PC-3 (cell line): ENCODE measurements around the gene ACAP3. TPM values are rescaled to one million over a fixed set of nuclear protein-coding genes. Genes with fewer than 3 reads are reported as not detected.

Experiments
- ATAC-seq: fragments of 200-7000 bp; cut with Tn5 transposase; 2 replicates; pipeline ENCODE4 v1.9.1; 2020; ENCODE audit warnings: mild to moderate bottlenecking, moderate library complexity
- BruUV-seq: library from RNA; stranded (reverse); fragments of 400-500 nt; replicated peaks from 2 replicates; lab custom pipeline; 2021; lab: Mats Ljungman, UMichigan
- CTCF ChIA-PET: fragments of 300-600 bp; sonication (Branson Sonifier 250); formaldehyde crosslinking; loops from one replicate; lab custom pipeline; 2022; ENCODE audit warnings: antibody characterized with exemption; lab: Charles Lee
- POLR2A ChIA-PET: fragments of 300-600 bp; sonication (Branson Sonifier 250); formaldehyde crosslinking; loops from one replicate; lab custom pipeline; 2022; ENCODE audit warnings: antibody characterized with exemption; ENCODE audit not compliant: unreplicated experiment; lab: Charles Lee
- DNase-seq: peaks from one replicate; pipeline ENCODE4 v3.0.0-alpha.2; 2015
- H2AFZ ChIP-seq: fragments of 300-600 bp; sonication (generic); 2 replicates; pipeline ENCODE4 v1.6.0; 2016; ENCODE audit warnings: antibody characterized with exemption, low read length
- H3F3A ChIP-seq: fragments of 300-600 bp; sonication (generic); one replicate; pipeline ENCODE4 v1.6.0; 2017; ENCODE audit warnings: antibody characterized with exemption, low read length, control low read depth, mild to moderate bottlenecking; ENCODE audit not compliant: unreplicated experiment
- H3K27ac ChIP-seq: fragments of 300-600 bp; sonication (generic); 2 replicates; pipeline ENCODE4 v1.5.1; 2016; ENCODE audit warnings: mild to moderate bottlenecking, low read length
- H3K27me3 ChIP-seq: fragments of 300-600 bp; sonication (generic); 2 replicates; pipeline ENCODE4 v1.6.1; 2016; ENCODE audit warnings: low read length, mixed read lengths
- H3K36me3 ChIP-seq: fragments of 300-600 bp; sonication (generic); 2 replicates; pipeline ENCODE4 v1.6.1; 2016; ENCODE audit warnings: low read depth, mixed run types, low read length, mixed read lengths
- H3K4me1 ChIP-seq: fragments of 300-600 bp; sonication (generic); 2 replicates; pipeline ENCODE4 v1.5.1; 2016; ENCODE audit warnings: low read length; ENCODE audit not compliant: insufficient read depth
- H3K4me2 ChIP-seq: fragments of 300-600 bp; sonication (generic); 2 replicates; pipeline ENCODE4 v1.6.0; 2016; ENCODE audit warnings: low read length
- H3K4me3 ChIP-seq: fragments of 300-600 bp; sonication (generic); 2 replicates; pipeline ENCODE4 v1.5.1; 2016; ENCODE audit warnings: mild to moderate bottlenecking, low read length, mixed read lengths
- H3K79me2 ChIP-seq: fragments of 300-600 bp; sonication (generic); 2 replicates; pipeline ENCODE4 v1.6.1; 2017; ENCODE audit warnings: low read length, mixed read lengths
- H3K9ac ChIP-seq: fragments of 300-600 bp; sonication (generic); 2 replicates; pipeline ENCODE4 v1.6.0; 2016; ENCODE audit warnings: mild to moderate bottlenecking, low read length
- H3K9me2 ChIP-seq: fragments of 300-600 bp; sonication (generic); replicated peaks from 2 replicates; pipeline ENCODE4 v1.6.1; 2016; ENCODE audit warnings: mixed run types, low read length, mixed read lengths
- H3K9me3 ChIP-seq: fragments of 300-600 bp; sonication (generic); 2 replicates; pipeline ENCODE4 v1.6.1; 2016; ENCODE audit warnings: low read length, mixed read lengths
- H4K20me1 ChIP-seq: fragments of 300-600 bp; sonication (generic); 2 replicates; pipeline ENCODE4 v1.6.1; 2016; ENCODE audit warnings: low read length, mixed read lengths
- EZH2 ChIP-seq: fragments of 300-600 bp; sonication (generic); IDR thresholded peaks from one replicate; pipeline ENCODE4 v1.6.1; 2017; ENCODE audit warnings: antibody characterized with exemption, mild to moderate bottlenecking, low read length; ENCODE audit not compliant: unreplicated experiment
- EZH2phosphoT487 ChIP-seq: fragments of 300-600 bp; sonication (generic); IDR thresholded peaks from 2 replicates; pipeline ENCODE4 v1.6.1; 2018; ENCODE audit warnings: mild to moderate bottlenecking, antibody characterized with exemption, low read length, borderline replicate concordance
- intact Hi-C: fragments of 100-400 bp; cut with micrococcal nuclease; formaldehyde crosslinking; loops from 2 replicates; pipeline ENCODE4 v1.9.0; 2023
- total RNA-seq: library from RNA; depleted of rRNA; stranded (reverse); fragments of >200 nt; gene quantifications from 2 replicates; pipeline ENCODE4 v1.2.3, GENCODE V29; 2014
- TF ChIP-seq, protein P1 (sequence below): fragments of 300-600 bp; sonication (generic); conservative IDR thresholded peaks from 2 replicates; pipeline ENCODE4 v1.5.1; 2017; ENCODE audit warnings: antibody characterized with exemption, low read depth, mild to moderate bottlenecking, low read length

Gene ACAP3
- total RNA-seq, 1 experiment from 2014 or later, result 116 TPM

DNA sequence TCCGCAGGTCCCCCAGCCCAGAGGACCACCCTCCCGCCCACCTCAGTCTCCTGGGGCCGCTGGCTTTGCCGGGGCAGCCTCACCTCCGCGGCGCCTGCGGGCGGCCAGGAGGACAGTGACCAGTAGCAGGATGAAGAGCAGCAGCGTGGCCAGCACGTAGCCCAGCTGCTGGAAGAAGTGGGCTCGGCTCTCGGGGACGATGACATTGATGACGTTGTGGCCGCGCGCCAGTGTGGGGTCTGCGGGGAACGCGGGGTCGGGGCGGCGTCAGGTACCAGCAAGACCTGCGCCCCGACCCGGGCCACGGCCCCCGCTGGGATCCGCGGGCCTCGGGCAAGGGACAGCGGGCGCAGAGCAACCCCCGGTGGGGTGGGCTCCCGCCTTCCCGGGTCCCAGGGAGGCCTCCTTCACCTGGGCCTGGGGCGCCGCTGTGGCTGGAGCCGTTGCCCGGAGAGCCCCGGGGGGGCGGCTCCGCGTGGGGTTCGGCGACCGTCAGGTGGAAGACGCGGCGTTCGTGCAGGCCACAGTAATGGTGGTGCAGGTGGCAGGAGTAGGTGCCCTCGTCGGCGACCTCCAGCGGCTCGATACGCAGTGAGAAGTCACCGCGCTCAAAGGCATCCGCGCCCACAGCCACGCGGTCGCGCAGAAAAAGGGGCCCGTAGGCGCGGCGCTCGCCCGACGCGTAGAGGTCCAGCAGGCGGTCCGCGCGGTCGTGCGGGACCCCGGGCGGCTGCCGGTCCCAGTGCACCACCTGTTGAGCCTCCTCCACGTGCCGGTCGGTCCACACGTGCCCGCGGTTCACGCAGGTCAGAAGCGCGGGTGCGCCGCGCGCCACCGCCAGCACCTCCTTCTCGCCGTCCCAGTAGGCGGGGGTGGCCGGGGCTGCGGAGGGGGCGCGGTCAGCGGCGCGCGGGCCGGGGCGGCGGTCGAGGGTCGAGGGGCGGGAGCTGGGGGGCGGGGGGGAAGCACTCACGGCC is 46.8 kb upstream of the ACAP3 start:
- 0 out of 2 replicates have a peak overlapping the region, but pooled peaks have one; percentile 9 for H3K9ac ChIP-seq

GRCh38 chr1:1353389-1354151 is 45.8 kb upstream of the ACAP3 start:
- intact Hi-C loops, result no loop called here
- no peak overlapping the region for H3K27ac ChIP-seq
- H4K20me1 ChIP-seq, result no peaks in the 10 kb centered on the region
- peaks cover 3% of the 10 kb centered on the region for H3F3A ChIP-seq
- H3K9me2 ChIP-seq, result no peaks in the 10 kb centered on the region
- CTCF ChIA-PET, result interaction anchor here (0.6 kb wide), 1 partner anchor 44 kb away, joined by 3 read pairs; no protein-coding TSS in a partner anchor
- peaks cover 19% of the 10 kb centered on the region for H3K79me2 ChIP-seq
- DNase-seq (no peak), ATAC-seq (peak; percentile 30)
- TSS peak; percentile 58 for BruUV-seq
- peaks cover 28% of the 10 kb centered on the region for H3K4me1 ChIP-seq
- no peak overlapping the region for H3K9ac ChIP-seq
- peak overlapping the region; percentile 58 for H3K4me3 ChIP-seq
- no peaks in the 10 kb centered on the region for H3K36me3 ChIP-seq
- H3K9me3 ChIP-seq, result no peaks in the 10 kb centered on the region
- H3K27me3 ChIP-seq, result no peaks in the 10 kb centered on the region
- no peak for TF ChIP-seq EZH2
- no peak for TF ChIP-seq EZH2phosphoT487
- TF ChIP-seq, protein P1, sequence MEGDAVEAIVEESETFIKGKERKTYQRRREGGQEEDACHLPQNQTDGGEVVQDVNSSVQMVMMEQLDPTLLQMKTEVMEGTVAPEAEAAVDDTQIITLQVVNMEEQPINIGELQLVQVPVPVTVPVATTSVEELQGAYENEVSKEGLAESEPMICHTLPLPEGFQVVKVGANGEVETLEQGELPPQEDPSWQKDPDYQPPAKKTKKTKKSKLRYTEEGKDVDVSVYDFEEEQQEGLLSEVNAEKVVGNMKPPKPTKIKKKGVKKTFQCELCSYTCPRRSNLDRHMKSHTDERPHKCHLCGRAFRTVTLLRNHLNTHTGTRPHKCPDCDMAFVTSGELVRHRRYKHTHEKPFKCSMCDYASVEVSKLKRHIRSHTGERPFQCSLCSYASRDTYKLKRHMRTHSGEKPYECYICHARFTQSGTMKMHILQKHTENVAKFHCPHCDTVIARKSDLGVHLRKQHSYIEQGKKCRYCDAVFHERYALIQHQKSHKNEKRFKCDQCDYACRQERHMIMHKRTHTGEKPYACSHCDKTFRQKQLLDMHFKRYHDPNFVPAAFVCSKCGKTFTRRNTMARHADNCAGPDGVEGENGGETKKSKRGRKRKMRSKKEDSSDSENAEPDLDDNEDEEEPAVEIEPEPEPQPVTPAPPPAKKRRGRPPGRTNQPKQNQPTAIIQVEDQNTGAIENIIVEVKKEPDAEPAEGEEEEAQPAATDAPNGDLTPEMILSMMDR, result no peak
- POLR2A ChIA-PET, result no interaction called here
- H2AFZ ChIP-seq, result no peak overlapping the region
- H3K4me2 ChIP-seq, result peak overlapping the region; percentile 78

More for the DNA sequence above, 46.8 kb upstream of the ACAP3 start:
- Histone ChIP-seq H3F3A (peaks cover 3% of the 10 kb centered on the region), H3K4me1 (peaks cover 32% of the 10 kb centered on the region), H3K27me3 (no peaks in the 10 kb centered on the region), H4K20me1 (no peaks in the 10 kb centered on the region), H3K27ac (no peak overlapping the region), H3K9me3 (no peaks in the 10 kb centered on the region), H3K4me2 (peak overlapping the region; percentile 78), H3K79me2 (peaks cover 15% of the 10 kb centered on the region), H3K9me2 (no peaks in the 10 kb centered on the region), H2AFZ (no peak overlapping the region), H3K4me3 (peak overlapping the region; percentile 58), H3K36me3 (no peaks in the 10 kb centered on the region)
- ChIA-PET POLR2A (no interaction called here), CTCF (interaction anchor here (0.6 kb wide), 1 partner anchor 45 kb away, joined by 3 read pairs; no protein-coding TSS in a partner anchor)
- intact Hi-C loops, result no loop called here
- peak; percentile 5 for ATAC-seq
- DNase-seq, result no peak
- no TSS peak for BruUV-seq
- TF ChIP-seq EZH2, result no peak
- TF ChIP-seq, protein P1, result no peak
- TF ChIP-seq EZH2phosphoT487, result no peak
